Activated naive CD4-positive, alpha-beta T cell treated with anti-CD3 and anti-CD28 coated beads, Interleukin-2, amount 10 ng/mL, durations not matched to agents 7 days and 5 days (primary cell): ENCODE results near the gene STPG1.
A peak's percentile ranks its signal among the peaks of the same experiment; 100 is the strongest.

ENCODE experiments used
- CTCF ChIA-PET: fragments of 350-600 bp; sonication (Branson Sonifier 250); formaldehyde crosslinking; loops from one replicate; lab custom pipeline; 2021; ENCODE audit warnings: antibody characterized with exemption; lab: Charles Lee
- DNase-seq: peaks from one replicate; pipeline ENCODE4 v3.0.0-alpha.2; 2020
- H3K27ac Mint-ChIP-seq: one replicate; pipeline ENCODE4 v1.8.0; 2021; ENCODE audit warnings: mild to moderate bottlenecking, moderate library complexity, mixed read lengths
- H3K27me3 Mint-ChIP-seq: one replicate; pipeline ENCODE4 v1.8.0; 2021; ENCODE audit warnings: mild to moderate bottlenecking, mixed read lengths
- H3K36me3 Mint-ChIP-seq: one replicate; pipeline ENCODE4 v1.8.0; 2021; ENCODE audit warnings: mixed read lengths
- H3K4me1 Mint-ChIP-seq: one replicate; pipeline ENCODE4 v1.8.0; 2021; ENCODE audit warnings: mixed read lengths
- H3K4me3 Mint-ChIP-seq: one replicate; pipeline ENCODE4 v1.8.0; 2021; ENCODE audit warnings: mild to moderate bottlenecking, moderate library complexity, mixed read lengths
- H3K9me3 Mint-ChIP-seq: one replicate; pipeline ENCODE4 v1.8.0; 2021; ENCODE audit warnings: mixed read lengths

Gene STPG1

DNA sequence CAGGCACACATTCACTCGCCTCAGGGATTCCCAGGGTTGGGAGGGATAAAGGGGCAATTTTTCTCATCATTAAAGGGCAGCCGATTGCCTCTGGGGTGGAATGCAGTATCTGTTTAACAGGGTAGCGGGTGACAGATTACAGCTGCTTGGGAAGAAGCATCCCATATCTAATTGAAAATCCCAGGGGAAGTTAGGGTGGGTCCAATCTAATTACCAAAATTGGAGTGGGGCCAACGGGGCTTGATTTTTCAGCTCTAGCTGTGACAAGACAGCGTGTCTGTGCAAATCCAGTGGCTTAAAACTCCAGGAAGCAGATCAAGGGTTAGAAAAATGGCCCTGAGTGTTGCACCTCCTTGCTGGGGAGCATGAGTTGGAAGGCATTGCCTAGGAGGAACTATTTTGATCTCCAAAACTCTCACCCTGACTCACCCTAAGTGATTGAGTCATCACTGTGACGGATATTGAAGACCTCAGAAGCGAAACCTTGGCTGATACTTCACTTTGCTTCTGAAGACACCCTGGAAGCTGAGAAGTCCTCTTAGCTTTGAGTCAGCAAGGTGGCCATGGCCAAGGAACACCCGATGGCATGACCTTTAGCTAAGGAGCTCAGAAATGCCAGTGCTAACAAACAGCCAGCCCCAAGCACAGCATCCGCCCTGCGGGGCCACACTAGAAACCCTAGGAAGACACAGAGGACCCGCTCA, 48.5 kb downstream of the STPG1 start:
- Mint-ChIP-seq H3K27ac (no peak overlapping the region), H3K9me3 (no peaks in the 10 kb centered on the region), H3K4me3 (no peak overlapping the region), H3K36me3 (no peaks in the 10 kb centered on the region), H3K4me1 (peaks cover 8% of the 10 kb centered on the region), H3K27me3 (peaks cover 6% of the 10 kb centered on the region)
- CTCF ChIA-PET, result interaction anchor here (0.5 to 2.4 kb wide), 5 partner anchors 14 to 166 kb away, joined by 3 to 10 read pairs (median 3); no protein-coding TSS in a partner anchor
- DNase-seq, result peak; percentile 25

DNA sequence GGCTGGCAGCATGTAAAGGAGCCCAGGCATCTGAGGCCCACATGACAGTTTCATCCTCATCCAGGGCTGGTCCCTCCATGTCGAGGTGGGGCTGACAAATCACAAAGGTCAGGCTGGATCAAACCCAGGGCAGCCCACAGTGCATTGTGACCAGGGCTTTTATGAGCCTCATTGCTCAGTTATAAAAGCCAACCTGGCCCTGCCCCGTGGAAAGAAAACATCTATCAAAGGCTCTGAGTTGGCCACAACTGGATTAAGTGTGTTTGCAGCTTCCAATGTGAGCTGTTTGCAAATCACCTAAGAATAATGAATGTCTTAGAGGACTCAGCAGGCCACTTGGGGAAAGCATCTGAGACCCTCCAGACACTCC, 49.0 kb downstream of the STPG1 start:
- H3K4me3 Mint-ChIP-seq, result no peak overlapping the region
- DNase-seq, result no peak
- no peaks in the 10 kb centered on the region for H3K9me3 Mint-ChIP-seq
- peaks cover 6% of the 10 kb centered on the region for H3K27me3 Mint-ChIP-seq
- CTCF ChIA-PET, result interaction anchor here (0.5 to 2.4 kb wide), 4 partner anchors 13 to 86 kb away, joined by 3 to 10 read pairs (median 3); no protein-coding TSS in a partner anchor
- peaks cover 8% of the 10 kb centered on the region for H3K4me1 Mint-ChIP-seq
- H3K27ac Mint-ChIP-seq, result no peak overlapping the region
- H3K36me3 Mint-ChIP-seq, result no peaks in the 10 kb centered on the region

DNA sequence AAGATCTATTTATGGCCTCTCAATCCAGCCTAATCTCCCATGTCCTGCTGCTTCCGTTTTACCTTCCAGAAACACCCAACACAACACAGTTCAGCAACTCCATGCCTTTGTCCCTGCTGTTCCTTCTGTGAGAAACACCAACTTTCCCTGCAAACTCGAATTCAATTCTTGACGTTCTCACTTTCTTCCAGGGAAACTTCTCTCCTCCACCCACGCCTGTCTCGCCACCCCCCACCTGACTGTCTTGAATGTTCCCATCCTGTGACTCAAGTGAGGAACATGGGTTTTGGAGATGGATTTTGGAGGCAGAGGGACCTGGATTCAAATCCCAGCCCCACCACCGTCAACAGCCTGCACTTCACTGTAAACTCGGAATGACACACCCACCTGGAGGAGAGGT, 49.6 kb downstream of the STPG1 start:
- CTCF ChIA-PET, result interaction anchor here (1.3 to 2.4 kb wide), 2 partner anchors 13 to 20 kb away, joined by 3 to 10 read pairs; no protein-coding TSS in a partner anchor
- no peaks in the 10 kb centered on the region for H3K36me3 Mint-ChIP-seq
- peaks cover 6% of the 10 kb centered on the region for H3K27me3 Mint-ChIP-seq

DNA sequence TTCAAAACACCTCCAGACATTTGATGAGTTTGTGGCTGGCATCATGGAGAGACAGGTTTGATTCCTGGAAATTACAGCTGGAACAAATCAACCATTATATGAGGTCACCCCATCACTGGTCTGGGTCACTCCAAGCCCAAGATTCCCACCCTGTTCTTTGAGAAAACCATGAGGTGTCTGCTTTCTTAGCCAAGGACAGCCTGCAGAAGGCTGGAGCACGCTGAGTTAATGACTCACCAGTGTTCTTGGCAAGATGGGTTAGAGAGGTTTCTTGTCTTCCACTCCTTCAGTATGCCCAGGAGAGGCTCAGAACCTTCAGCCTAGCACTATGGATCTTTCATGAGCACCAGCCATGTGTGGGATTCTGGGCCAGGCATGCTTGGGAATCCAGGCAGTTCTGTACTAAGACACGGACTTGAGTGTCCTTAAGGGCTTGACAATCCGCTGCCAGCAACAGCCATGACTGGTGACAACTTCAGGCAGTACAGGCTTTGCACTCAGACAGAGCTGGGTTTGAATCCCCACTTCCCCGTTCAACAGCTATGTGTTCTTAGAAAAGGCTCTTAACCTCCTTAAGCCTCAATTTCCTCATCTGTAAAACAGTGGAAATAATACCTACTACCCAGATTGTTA, 50.5 kb downstream of the STPG1 start:
- H3K4me3 Mint-ChIP-seq, result no peak overlapping the region
- CTCF ChIA-PET, result interaction anchor here (1.1 kb wide), 1 partner anchor 162 kb away, joined by 4 read pairs; no protein-coding TSS in a partner anchor
- no peaks in the 10 kb centered on the region for H3K9me3 Mint-ChIP-seq
- DNase-seq, result no peak
- H3K27me3 Mint-ChIP-seq, result peaks cover 6% of the 10 kb centered on the region
- H3K27ac Mint-ChIP-seq, result no peak overlapping the region
- H3K4me1 Mint-ChIP-seq, result peaks cover 8% of the 10 kb centered on the region
- H3K36me3 Mint-ChIP-seq, result no peaks in the 10 kb centered on the region

More for the DNA sequence above, 49.6 kb downstream of the STPG1 start:
- Mint-ChIP-seq H3K9me3 (no peaks in the 10 kb centered on the region), H3K27ac (no peak overlapping the region), H3K4me3 (no peak overlapping the region), H3K4me1 (peaks cover 8% of the 10 kb centered on the region)
- no peak for DNase-seq

DNA sequence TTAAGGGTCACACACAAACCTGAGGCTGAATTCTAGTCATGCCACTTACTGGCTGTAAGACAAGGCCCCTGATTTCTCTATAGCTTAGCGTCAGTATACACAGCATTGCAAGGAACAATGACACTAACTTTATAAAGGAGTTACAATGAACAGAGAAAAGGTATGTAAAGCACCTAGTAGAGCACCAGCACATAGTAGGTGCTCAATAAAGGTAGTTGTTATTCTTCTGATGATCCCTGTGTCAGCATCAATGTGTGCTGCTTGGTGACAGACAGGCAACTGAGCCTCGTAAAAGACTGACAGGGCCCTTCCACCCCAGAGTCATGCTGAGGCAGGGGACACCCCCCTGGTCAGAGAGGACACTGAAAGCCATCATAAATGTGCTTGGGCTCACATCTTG, 51.2 kb downstream of the STPG1 start:
- Mint-ChIP-seq H3K4me1 (peaks cover 8% of the 10 kb centered on the region), H3K27me3 (peaks cover 6% of the 10 kb centered on the region), H3K27ac (no peak overlapping the region), H3K9me3 (no peaks in the 10 kb centered on the region), H3K4me3 (no peak overlapping the region), H3K36me3 (no peaks in the 10 kb centered on the region)
- CTCF ChIA-PET, result interaction anchor here (1.1 kb wide), 1 partner anchor 161 kb away, joined by 4 read pairs; no protein-coding TSS in a partner anchor
- no peak for DNase-seq

DNA sequence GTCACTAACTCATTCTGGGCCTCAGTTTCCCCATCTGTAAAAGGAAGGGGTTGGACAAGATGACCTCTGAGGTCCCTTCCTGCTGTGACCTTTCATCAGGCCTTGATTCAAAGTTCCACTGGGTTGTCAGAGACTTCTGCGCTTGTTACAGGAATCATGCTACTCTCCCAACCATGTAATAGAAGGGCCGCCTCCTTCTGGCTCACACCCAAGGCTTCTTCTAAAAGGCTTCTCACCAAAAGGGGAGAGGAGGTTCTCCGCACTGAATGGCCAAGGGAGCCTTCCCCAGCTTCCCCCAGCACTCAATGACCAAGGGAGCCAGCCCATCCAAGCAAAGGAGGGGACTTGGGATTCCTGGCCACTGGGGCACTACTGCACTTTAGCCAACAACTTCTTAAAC, 51.8 kb downstream of the STPG1 start:
- Mint-ChIP-seq H3K27ac (no peak overlapping the region), H3K27me3 (peaks cover 6% of the 10 kb centered on the region), H3K4me3 (no peak overlapping the region), H3K9me3 (no peaks in the 10 kb centered on the region), H3K36me3 (no peaks in the 10 kb centered on the region), H3K4me1 (peaks cover 8% of the 10 kb centered on the region)
- CTCF ChIA-PET, result interaction anchor here (1.0 kb wide), 1 partner anchor 163 kb away, joined by 4 read pairs; no protein-coding TSS in a partner anchor
- no peak for DNase-seq

DNA sequence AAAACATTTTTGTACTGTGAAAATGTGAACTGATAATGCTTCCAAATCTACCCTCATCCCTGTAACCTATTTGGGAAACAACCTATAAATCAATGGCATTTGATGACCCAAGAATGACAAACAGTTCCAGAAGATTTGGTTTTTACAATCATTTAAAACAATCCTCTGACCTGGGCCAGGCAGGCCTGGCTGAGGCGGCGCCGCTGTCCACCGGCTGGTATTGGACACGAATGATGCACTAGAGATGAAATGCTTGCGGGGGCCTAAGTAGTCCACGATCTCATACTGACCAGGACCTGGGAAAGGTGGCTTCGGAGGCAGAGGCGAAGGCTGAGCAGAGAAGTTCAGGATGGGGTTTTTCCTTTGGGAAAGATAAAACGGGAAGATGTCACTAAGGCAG, 52.9 kb downstream of the STPG1 start:
- H3K4me3 Mint-ChIP-seq, result no peak overlapping the region
- H3K4me1 Mint-ChIP-seq, result peaks cover 8% of the 10 kb centered on the region
- H3K36me3 Mint-ChIP-seq, result no peaks in the 10 kb centered on the region
- peaks cover 6% of the 10 kb centered on the region for H3K27me3 Mint-ChIP-seq
- CTCF ChIA-PET, result interaction anchor here (2.8 kb wide), 1 partner anchor 31 kb away, joined by 9 read pairs; no protein-coding TSS in a partner anchor
- no peaks in the 10 kb centered on the region for H3K9me3 Mint-ChIP-seq
- DNase-seq, result no peak
- H3K27ac Mint-ChIP-seq, result no peak overlapping the region

DNA sequence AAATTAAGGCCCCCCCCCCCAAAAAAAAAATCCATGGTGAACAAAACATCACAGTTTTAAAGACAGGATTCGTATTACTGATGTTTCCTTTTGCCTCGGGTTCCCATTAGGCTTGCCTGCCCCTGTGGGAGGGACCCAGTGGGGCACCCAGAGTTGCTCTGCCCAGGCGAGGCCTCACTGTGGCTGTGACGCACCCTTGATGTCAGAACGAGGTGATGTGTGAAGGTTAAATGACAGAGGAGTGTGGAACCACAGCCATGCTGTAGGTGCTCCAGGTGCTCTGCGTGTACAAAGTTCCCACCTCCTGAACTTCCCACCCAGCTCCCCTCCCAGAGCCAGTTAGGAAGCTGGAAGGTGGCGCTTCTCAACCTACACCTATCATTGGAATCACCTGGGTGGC, 56.5 kb downstream of the STPG1 start:
- no peak for DNase-seq
- no peak overlapping the region for H3K4me3 Mint-ChIP-seq
- no peaks in the 10 kb centered on the region for H3K9me3 Mint-ChIP-seq
- no peaks in the 10 kb centered on the region for H3K27me3 Mint-ChIP-seq
- CTCF ChIA-PET, result interaction anchor here (1.1 kb wide), 1 partner anchor 34 kb away, joined by 3 read pairs; no protein-coding TSS in a partner anchor
- H3K4me1 Mint-ChIP-seq, result peaks cover 4% of the 10 kb centered on the region
- H3K36me3 Mint-ChIP-seq, result no peaks in the 10 kb centered on the region
- H3K27ac Mint-ChIP-seq, result no peak overlapping the region

DNA sequence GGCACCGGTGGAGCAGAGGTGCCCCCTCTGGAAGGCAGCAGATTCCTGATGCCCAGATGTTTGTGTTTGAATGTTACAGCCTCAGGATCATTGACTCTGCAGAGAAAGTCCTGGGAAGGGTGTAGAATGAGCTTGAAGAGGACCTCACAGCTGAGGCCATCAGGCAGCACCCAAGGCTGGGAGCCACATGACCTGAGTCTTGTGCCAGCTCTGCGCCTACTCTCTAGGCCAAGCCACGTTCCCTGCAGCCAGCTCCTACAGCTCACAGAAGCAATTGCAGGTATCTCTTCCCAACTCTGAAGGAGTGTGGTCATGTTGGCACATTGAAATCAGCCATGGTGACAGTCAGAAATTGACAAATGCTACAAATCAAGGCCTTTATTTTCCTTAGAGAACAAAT, 58.1 kb downstream of the STPG1 start:
- Mint-ChIP-seq H3K4me1 (peaks cover 16% of the 10 kb centered on the region), H3K9me3 (no peaks in the 10 kb centered on the region), H3K27me3 (no peaks in the 10 kb centered on the region), H3K4me3 (no peak overlapping the region), H3K27ac (no peak overlapping the region), H3K36me3 (no peaks in the 10 kb centered on the region)
- CTCF ChIA-PET, result interaction anchor here (1.0 kb wide), 1 partner anchor 36 kb away, joined by 3 read pairs; no protein-coding TSS in a partner anchor
- no peak for DNase-seq

DNA sequence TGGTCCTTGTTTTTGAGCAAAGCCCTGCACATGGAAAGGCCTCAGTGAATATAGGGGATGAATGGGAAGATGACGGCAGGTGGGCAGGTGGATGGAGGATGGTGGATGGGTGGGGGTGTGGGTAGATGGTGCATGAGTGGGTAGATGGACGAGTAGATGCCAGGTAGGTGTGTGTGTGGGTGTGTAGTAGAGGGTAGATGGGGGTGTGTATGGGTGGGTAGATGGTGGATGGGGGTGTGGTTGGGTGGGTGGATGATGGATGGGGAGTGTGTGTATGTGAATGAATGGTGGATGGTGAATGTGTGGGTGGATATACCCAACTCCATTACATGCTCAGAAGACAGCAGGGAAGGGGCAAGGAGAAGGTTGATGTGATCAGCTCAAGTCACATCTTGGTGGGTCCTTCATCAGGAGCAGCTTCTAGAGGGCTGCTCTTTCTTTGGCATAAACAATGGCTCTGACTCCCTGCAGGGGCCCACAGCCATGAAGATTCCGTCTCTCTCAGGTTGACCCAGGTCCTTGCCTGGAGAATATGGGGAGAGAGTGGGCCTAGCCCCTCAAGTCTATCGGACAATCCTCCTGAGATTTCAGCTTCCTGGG, 60.2 kb downstream of the STPG1 start:
- Mint-ChIP-seq H3K36me3 (no peaks in the 10 kb centered on the region), H3K4me1 (peaks cover 26% of the 10 kb centered on the region), H3K4me3 (no peak overlapping the region), H3K9me3 (no peaks in the 10 kb centered on the region), H3K27ac (no peak overlapping the region), H3K27me3 (peaks cover 11% of the 10 kb centered on the region)
- DNase-seq, result no peak
- CTCF ChIA-PET, result no interaction called here

DNA sequence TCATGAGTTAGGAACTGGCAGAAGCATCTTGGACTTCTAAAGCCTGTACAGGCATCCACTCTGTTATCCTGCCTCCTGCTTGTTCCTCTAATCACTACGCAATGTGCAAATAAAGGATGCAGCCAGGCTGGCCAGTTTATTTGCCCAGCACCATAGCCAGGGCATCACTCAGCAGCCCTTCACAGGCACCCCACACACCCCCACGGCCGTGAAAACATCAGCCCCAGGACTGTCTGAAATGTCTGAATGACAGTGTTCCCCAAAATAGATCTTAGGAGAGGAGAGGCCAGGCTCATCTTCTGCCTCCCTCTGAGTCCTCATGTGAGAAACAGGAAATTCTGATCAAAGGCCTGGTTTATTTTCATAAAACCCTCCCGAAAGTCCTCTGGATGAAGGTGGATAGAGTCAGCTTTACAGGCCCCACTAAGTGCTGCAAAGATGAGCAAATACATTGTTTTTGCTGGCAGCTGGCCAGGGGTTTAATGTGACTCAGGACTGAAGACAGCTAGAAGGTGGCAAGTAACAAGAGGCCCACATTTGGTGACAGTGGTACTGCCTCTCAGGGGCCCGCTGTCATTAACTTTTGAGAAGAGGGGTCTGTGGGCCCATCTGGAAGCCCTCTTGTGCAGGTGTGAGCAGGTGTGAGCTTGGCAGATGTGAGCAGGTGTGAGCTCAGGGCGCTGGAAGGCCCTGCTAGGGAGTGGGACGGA, 61.5 kb downstream of the STPG1 start:
- Mint-ChIP-seq H3K9me3 (no peaks in the 10 kb centered on the region), H3K27me3 (peaks cover 24% of the 10 kb centered on the region), H3K4me3 (no peak overlapping the region), H3K4me1 (peaks cover 26% of the 10 kb centered on the region), H3K27ac (no peak overlapping the region), H3K36me3 (no peaks in the 10 kb centered on the region)
- DNase-seq, result no peak
- CTCF ChIA-PET, result interaction anchor here (1.0 to 3.4 kb wide), 4 partner anchors 40 to 153 kb away, joined by 3 to 16 read pairs (median 5); no protein-coding TSS in a partner anchor

DNA sequence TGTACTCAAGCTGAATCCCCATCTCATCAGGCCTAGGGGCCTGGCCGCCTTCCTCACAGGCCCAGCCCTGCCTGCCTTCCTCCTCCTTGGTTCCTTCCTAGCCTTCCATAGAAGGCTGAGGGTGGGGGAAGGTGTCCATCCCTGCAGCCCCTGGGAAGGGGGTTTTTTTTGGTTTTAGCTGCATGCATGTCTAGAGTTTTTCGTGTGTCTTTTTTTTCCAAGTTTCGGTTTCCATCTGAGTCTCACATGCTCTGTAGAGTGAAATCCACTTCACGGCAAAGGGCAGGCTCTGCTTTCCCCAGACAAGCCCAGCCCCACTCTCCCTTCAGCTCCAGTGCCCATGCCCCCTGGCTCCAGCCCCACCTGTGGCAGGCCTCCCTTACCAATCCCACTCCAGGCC, 62.3 kb downstream of the STPG1 start:
- peaks cover 32% of the 10 kb centered on the region for H3K27me3 Mint-ChIP-seq
- peak; percentile 32 for DNase-seq
- no peaks in the 10 kb centered on the region for H3K9me3 Mint-ChIP-seq
- peaks cover 26% of the 10 kb centered on the region for H3K4me1 Mint-ChIP-seq
- H3K27ac Mint-ChIP-seq, result no peak overlapping the region
- no peak overlapping the region for H3K4me3 Mint-ChIP-seq
- H3K36me3 Mint-ChIP-seq, result no peaks in the 10 kb centered on the region
- CTCF ChIA-PET, result interaction anchor here (0.8 to 3.4 kb wide), 4 partner anchors 13 to 201 kb away, joined by 3 to 16 read pairs (median 5); no protein-coding TSS in a partner anchor

DNA sequence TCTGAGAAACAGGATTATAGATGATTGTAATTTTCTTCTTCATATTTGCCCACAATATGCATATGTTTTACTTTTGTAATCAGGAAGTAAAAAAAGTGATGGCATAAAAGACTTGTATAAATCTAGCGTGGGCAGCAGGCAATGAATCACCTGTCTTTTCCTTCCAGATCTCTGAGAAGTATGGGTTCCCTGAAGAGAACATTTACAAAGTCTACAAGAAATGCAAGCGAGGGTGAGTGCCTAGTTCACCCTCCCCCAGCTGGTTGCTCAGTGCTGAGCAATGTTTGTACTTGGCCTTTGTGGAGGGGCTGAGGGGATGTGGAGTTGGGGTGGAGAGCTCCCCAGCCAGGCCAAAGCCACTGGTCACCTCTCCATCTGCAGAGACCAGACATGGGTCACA, 63.7 kb downstream of the STPG1 start:
- H3K4me3 Mint-ChIP-seq, result no peak overlapping the region
- peaks cover 26% of the 10 kb centered on the region for H3K4me1 Mint-ChIP-seq
- no peak for DNase-seq
- no peaks in the 10 kb centered on the region for H3K9me3 Mint-ChIP-seq
- peaks cover 38% of the 10 kb centered on the region for H3K27me3 Mint-ChIP-seq
- no peak overlapping the region for H3K27ac Mint-ChIP-seq
- H3K36me3 Mint-ChIP-seq, result no peaks in the 10 kb centered on the region
- CTCF ChIA-PET, result interaction anchor here (3.4 kb wide), 1 partner anchor 42 kb away, joined by 16 read pairs; no protein-coding TSS in a partner anchor
